Measurements from ENCODE around the gene CA5A. TPM values are rescaled to one million over a fixed set of nuclear protein-coding genes. Genes with fewer than 3 reads are reported as not detected.

CA5A gene
- total and polyA plus RNA-seq, 2 of the 13 experiments (the other 11 are each of a cell fraction or from before 2014, with no cell fraction given), result 66.8 to 106 TPM

DNA sequence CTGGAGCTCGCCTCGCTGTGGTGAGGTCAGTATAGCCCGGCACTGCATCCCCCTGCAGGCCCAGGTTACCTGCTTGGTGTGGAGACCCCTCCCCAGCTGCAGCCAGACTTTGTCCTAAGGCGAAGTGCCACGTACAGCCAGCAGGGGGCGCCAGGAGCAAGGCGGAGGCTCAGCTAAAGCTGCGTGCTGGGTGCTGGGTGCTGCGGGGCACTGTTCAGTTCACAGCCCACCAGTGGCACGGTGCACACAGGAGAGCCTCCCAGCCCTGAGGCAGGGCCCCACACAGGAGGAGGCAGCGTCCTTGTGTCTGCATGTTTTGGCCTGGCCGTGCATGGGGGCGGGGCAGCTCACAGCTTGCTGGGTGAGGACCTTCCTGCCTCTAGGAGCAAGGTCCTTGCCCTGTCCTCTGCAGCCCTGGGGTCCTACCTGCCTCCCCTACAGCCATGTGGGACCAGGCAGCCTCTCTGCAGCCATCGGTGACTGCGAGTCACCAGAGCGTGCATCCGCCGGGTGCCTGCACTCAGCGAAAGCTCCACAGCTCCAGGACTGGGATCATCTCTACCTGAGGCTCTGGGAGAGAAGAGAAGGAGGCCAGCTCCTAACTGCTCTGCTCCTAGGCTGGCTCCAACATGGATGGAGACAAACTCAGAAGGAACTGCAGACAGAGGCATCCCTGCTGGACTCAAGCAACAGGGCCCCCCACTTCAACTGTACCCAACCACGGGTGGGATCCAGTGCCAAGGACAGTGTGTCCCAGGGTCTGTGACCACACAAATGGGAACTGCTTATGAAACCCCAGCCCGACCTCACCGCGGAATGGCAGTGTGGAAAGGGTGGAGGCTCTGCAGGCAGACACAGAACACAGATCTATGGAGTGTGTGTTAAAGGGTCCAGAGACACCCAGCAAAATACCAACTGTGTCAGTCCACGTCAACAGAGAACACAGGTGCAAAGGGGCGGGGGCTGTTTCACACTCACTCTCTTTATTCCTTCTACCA lies 86.0 kb downstream of the CA5A start (continued):
- TF ChIP-seq KAT7 (CRISPR knock-in tag; IDR thresholded peaks at IDR 0.05; ENCODE audit: borderline replicate concordance) (0 out of 2 replicates have a peak, but pooled peaks have one; percentile 79), MAFK (conservative IDR thresholded peaks at IDR 0.05 in 1 of 2, IDR thresholded peaks at IDR 0.05 in 1 of 2; ENCODE audit: low read length in 2 of 2) (no peak), SKIL (CRISPR knock-in tag; IDR thresholded peaks at IDR 0.05; ENCODE audit: borderline replicate concordance) (peak; percentile 94), ZNF850 (CRISPR knock-in tag; conservative IDR thresholded peaks at IDR 0.05) (no peak), ZNF878 (CRISPR knock-in tag; IDR thresholded peaks at IDR 0.05) (no peak), AKAP8 (CRISPR knock-in tag; IDR thresholded peaks at IDR 0.05) (peak; percentile 99), RFXAP (CRISPR knock-in tag; IDR thresholded peaks at IDR 0.05; ENCODE audit: borderline replicate concordance) (peak; percentile 88; the same call in 1 of the 2 replicates), ZNF207 (IDR thresholded peaks at IDR 0.05; ENCODE audit: borderline replicate concordance) (no peak), ZZZ3 (CRISPR knock-in tag; IDR thresholded peaks at IDR 0.05; ENCODE audit: borderline replicate concordance) (0 out of 2 replicates have a peak, but pooled peaks have one; percentile 19), ZNF10 (CRISPR knock-in tag; IDR thresholded peaks at IDR 0.05; ENCODE audit: borderline replicate concordance, low read depth) (no peak), LCORL (IDR thresholded peaks at IDR 0.05) (no peak), LCORL (CRISPR knock-in tag; IDR thresholded peaks at IDR 0.05) (peak; percentile 100), TBX3 (IDR thresholded peaks at IDR 0.05; ENCODE audit: borderline replicate concordance) (peak; percentile 56; the same call in 1 of the 2 replicates), TRIM22 (IDR thresholded peaks at IDR 0.05) (no peak), ZNF557 (CRISPR knock-in tag; IDR thresholded peaks at IDR 0.05) (no peak)
- TF ChIP-seq, protein P1, sequence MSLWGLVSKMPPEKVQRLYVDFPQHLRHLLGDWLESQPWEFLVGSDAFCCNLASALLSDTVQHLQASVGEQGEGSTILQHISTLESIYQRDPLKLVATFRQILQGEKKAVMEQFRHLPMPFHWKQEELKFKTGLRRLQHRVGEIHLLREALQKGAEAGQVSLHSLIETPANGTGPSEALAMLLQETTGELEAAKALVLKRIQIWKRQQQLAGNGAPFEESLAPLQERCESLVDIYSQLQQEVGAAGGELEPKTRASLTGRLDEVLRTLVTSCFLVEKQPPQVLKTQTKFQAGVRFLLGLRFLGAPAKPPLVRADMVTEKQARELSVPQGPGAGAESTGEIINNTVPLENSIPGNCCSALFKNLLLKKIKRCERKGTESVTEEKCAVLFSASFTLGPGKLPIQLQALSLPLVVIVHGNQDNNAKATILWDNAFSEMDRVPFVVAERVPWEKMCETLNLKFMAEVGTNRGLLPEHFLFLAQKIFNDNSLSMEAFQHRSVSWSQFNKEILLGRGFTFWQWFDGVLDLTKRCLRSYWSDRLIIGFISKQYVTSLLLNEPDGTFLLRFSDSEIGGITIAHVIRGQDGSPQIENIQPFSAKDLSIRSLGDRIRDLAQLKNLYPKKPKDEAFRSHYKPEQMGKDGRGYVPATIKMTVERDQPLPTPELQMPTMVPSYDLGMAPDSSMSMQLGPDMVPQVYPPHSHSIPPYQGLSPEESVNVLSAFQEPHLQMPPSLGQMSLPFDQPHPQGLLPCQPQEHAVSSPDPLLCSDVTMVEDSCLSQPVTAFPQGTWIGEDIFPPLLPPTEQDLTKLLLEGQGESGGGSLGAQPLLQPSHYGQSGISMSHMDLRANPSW (CRISPR knock-in tag; IDR thresholded peaks at IDR 0.05; ENCODE audit: borderline replicate concordance), result peak; percentile 60; the same call in 1 of the 2 replicates
- TF ChIP-seq, protein P2, sequence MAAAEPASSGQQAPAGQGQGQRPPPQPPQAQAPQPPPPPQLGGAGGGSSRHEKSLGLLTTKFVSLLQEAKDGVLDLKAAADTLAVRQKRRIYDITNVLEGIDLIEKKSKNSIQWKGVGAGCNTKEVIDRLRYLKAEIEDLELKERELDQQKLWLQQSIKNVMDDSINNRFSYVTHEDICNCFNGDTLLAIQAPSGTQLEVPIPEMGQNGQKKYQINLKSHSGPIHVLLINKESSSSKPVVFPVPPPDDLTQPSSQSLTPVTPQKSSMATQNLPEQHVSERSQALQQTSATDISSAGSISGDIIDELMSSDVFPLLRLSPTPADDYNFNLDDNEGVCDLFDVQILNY (CRISPR knock-in tag; conservative IDR thresholded peaks at IDR 0.05), result no peak
- TF ChIP-seq, protein P3, sequence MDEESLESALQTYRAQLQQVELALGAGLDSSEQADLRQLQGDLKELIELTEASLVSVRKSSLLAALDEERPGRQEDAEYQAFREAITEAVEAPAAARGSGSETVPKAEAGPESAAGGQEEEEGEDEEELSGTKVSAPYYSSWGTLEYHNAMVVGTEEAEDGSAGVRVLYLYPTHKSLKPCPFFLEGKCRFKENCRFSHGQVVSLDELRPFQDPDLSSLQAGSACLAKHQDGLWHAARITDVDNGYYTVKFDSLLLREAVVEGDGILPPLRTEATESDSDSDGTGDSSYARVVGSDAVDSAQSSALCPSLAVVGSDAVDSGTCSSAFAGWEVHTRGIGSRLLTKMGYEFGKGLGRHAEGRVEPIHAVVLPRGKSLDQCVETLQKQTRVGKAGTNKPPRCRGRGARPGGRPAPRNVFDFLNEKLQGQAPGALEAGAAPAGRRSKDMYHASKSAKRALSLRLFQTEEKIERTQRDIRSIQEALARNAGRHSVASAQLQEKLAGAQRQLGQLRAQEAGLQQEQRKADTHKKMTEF (CRISPR knock-in tag; IDR thresholded peaks at IDR 0.05), result peak; percentile 93
